CD8-positive, alpha-beta memory T cell (primary cell): ENCODE results near the gene CCDC178. TPM values are rescaled to one million over a fixed set of nuclear protein-coding genes. Genes with fewer than 3 reads are reported as not detected.

ENCODE experiments used
- CTCF ChIA-PET: fragments of 350-600 bp; sonication (Branson Sonifier 250); formaldehyde crosslinking; loops from one replicate; lab custom pipeline; 2021; ENCODE audit warnings: antibody characterized with exemption; lab: Charles Lee
- POLR2A ChIA-PET: fragments of 350-600 bp; sonication (Branson Sonifier 250); formaldehyde crosslinking; loops from one replicate; lab custom pipeline; 2021; ENCODE audit warnings: antibody characterized with exemption; lab: Charles Lee
- DNase-seq, 5 donors: peaks; one replicate each; pipeline versions ENCODE4 v3.0.0 to v3.0.0-alpha.2; 2020 to 2022; ENCODE audit warnings: mixed read lengths in 1 of 5
- H3K27ac ChIP-seq: one replicate; pipeline ENCODE4 v1.7.0; 2013; ENCODE audit warnings: low read depth, mild to moderate bottlenecking, low read length, moderate library complexity
- H3K27me3 ChIP-seq: 2 replicates; pipeline ENCODE4 v1.7.0; 2013; ENCODE audit warnings: low read length, mild to moderate bottlenecking; ENCODE audit not compliant: insufficient read depth, poor library complexity, severe bottlenecking
- H3K36me3 ChIP-seq: 2 replicates; pipeline ENCODE4 v1.7.0; 2013; ENCODE audit warnings: mild to moderate bottlenecking, low read length, moderate library complexity; ENCODE audit not compliant: insufficient read depth
- H3K4me1 ChIP-seq: 2 replicates; pipeline ENCODE4 v1.7.0; 2013; ENCODE audit warnings: mild to moderate bottlenecking, low read length, moderate library complexity; ENCODE audit not compliant: insufficient read depth
- H3K4me3 ChIP-seq: 2 replicates; pipeline ENCODE4 v1.7.0; 2013; ENCODE audit warnings: mild to moderate bottlenecking, low read length
- H3K9me3 ChIP-seq: 2 replicates; pipeline ENCODE4 v1.7.0; 2013; ENCODE audit warnings: mild to moderate bottlenecking, low read length
- H3K27ac Mint-ChIP-seq, 8 donors: one replicate each; pipeline ENCODE4 v1.8.0; 2020 to 2021; ENCODE audit warnings: mixed read lengths in 8 of 8, mild to moderate bottlenecking in 6 of 8, inconsistent platforms in 3 of 8, moderate library complexity in 3 of 8
- H3K27me3 Mint-ChIP-seq, 2 donors: one replicate each; pipeline ENCODE4 v1.8.0; 2020 to 2021; ENCODE audit warnings: mixed read lengths in 2 of 2, mild to moderate bottlenecking in 1 of 2, moderate library complexity in 1 of 2
- H3K36me3 Mint-ChIP-seq, 3 donors: one replicate each; pipeline ENCODE4 v1.8.0; 2020 to 2021; ENCODE audit warnings: mixed read lengths in 3 of 3, inconsistent platforms in 1 of 3, mild to moderate bottlenecking in 1 of 3
- H3K4me1 Mint-ChIP-seq, 3 donors: one replicate each; pipeline ENCODE4 v1.8.0; 2020 to 2021; ENCODE audit warnings: mixed read lengths in 3 of 3, inconsistent platforms in 1 of 3, mild to moderate bottlenecking in 1 of 3
- H3K4me3 Mint-ChIP-seq, 7 donors: one replicate each; pipeline ENCODE4 v1.8.0; 2020 to 2021; ENCODE audit warnings: mixed read lengths in 7 of 7, mild to moderate bottlenecking in 6 of 7, moderate library complexity in 4 of 7, inconsistent platforms in 2 of 7
- H3K9me3 Mint-ChIP-seq, 5 donors: one replicate each; pipeline ENCODE4 v1.8.0; 2020 to 2022; ENCODE audit warnings: mixed read lengths in 5 of 5, mild to moderate bottlenecking in 3 of 5, moderate library complexity in 2 of 5, inconsistent platforms in 1 of 5
- polyA plus RNA-seq: library from polyadenylated mRNA; unstranded; fragments of 300-500 nt; fragmentation: Illumina TruSeq; gene quantifications from one replicate; pipeline ENCODE4 v1.2.3, GENCODE V29; 2021
- total RNA-seq, 2 experiments: library from RNA; stranded (reverse); gene quantifications; one replicate each; pipeline ENCODE4 v1.2.3, GENCODE V29; 2021

CCDC178 gene
- total and polyA plus RNA-seq, 3 experiments from 2014 or later, result not detected

DNA sequence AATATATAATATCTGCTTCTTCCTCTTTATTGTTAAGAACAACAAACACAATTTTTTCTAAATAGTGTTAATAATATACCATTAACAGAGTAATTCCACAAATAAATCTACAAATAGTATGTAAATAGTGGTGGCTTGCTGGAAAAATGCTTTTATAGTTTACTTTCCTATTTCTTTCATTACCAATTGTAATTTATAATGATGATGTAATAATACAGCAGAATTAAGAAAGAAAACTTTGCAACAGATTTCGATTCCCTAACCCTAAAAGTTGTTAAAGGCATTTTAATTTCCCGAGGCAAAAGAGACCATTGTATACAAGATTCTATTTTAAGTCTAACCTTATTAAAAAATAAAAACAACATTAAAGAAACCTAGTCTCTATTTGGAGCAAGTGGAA, 307.9 kb downstream of the CCDC178 start:
- Histone ChIP-seq H3K4me3 (no peak overlapping the region), H3K4me1 (no peaks in the 10 kb centered on the region), H3K27ac (no peak overlapping the region), H3K27me3 (no peaks in the 10 kb centered on the region), H3K36me3 (no peaks in the 10 kb centered on the region), H3K9me3 (no peaks in the 10 kb centered on the region)
- DNase-seq, result no peak
- H3K4me1 Mint-ChIP-seq, result no peaks in the 10 kb centered on the region
- no peak overlapping the region for H3K4me3 Mint-ChIP-seq
- no peak overlapping the region for H3K27ac Mint-ChIP-seq
- H3K36me3 Mint-ChIP-seq, result no peaks in the 10 kb centered on the region
- H3K27me3 Mint-ChIP-seq, result no peaks in the 10 kb centered on the region
- ChIA-PET CTCF (no interaction called here), POLR2A (no interaction called here)
- peaks cover 0 to 11% (median 6%) of the 10 kb centered on the region in 5 donors for H3K9me3 Mint-ChIP-seq

DNA sequence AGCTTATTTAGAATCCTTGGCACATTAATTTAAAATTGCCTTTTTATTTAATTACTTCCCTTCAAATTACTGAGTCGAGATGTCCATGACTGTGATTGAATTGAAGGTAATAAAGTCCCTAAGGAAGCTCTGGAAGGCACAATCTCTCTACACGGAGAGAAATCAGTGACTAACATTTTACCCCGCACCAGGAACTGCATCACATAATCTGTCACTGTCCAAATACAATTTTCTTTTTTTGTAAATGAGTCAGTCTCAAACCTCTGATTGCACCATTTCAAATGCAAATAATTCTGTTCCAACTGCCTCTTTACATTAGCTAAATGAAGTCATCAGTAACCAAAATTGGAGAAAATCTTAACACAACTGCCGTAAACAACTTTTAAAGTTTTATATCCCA, 311.9 kb downstream of the CCDC178 start:
- Mint-ChIP-seq H3K9me3 (peaks cover 0 to 7% (median 5%) of the 10 kb centered on the region in 5 donors), H3K36me3 (no peaks in the 10 kb centered on the region), H3K4me1 (no peaks in the 10 kb centered on the region), H3K27me3 (no peaks in the 10 kb centered on the region), H3K4me3 (no peak overlapping the region), H3K27ac (no peak overlapping the region)
- Histone ChIP-seq H3K27ac (no peak overlapping the region), H3K4me3 (no peak overlapping the region), H3K36me3 (no peaks in the 10 kb centered on the region), H3K27me3 (no peaks in the 10 kb centered on the region), H3K9me3 (no peaks in the 10 kb centered on the region), H3K4me1 (no peaks in the 10 kb centered on the region)
- no peak for DNase-seq
- ChIA-PET CTCF (no interaction called here), POLR2A (no interaction called here)

DNA sequence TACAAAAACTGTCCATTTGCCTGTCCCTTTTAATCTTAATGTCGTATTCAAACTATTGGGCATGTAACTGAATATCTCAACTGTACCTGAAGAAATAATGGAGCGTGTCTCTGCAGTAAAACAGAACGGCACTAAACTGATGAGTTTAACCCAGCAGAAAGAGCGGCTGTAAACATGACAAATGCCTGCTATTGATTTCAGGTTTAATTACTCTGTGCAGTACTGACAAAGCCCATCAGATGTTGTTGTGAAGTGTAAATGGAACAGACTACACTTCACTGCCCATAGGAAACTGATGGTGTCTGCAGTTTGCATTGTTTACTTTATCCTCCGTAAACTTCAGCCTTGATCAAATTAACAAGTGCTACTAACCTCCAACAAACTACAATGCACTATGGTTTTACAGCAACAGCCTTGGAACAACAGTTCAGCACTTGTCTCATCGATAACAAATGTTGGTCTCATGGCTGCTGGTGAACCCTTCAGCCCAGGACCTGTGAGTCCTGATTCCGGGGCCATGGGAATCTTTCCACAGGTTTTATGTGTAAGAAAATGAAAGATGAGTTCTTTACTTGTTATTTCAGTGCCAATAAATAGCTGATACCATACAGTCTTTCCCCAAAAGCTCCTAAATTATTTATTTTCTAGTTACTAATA, 316.5 kb downstream of the CCDC178 start:
- no peak overlapping the region for H3K4me3 Mint-ChIP-seq
- H3K27me3 ChIP-seq, result no peaks in the 10 kb centered on the region
- no peak for DNase-seq
- H3K4me1 Mint-ChIP-seq, result no peaks in the 10 kb centered on the region
- no peak overlapping the region for H3K27ac Mint-ChIP-seq
- H3K36me3 Mint-ChIP-seq, result no peaks in the 10 kb centered on the region
- no peaks in the 10 kb centered on the region for H3K36me3 ChIP-seq
- no peaks in the 10 kb centered on the region for H3K27me3 Mint-ChIP-seq
- no peak overlapping the region for H3K4me3 ChIP-seq
- no peak overlapping the region for H3K27ac ChIP-seq
- H3K4me1 ChIP-seq, result no peaks in the 10 kb centered on the region
- peaks cover 0 to 14% (median 5%) of the 10 kb centered on the region in 5 donors for H3K9me3 Mint-ChIP-seq
- H3K9me3 ChIP-seq, result no peaks in the 10 kb centered on the region
- ChIA-PET POLR2A (no interaction called here), CTCF (no interaction called here)

DNA sequence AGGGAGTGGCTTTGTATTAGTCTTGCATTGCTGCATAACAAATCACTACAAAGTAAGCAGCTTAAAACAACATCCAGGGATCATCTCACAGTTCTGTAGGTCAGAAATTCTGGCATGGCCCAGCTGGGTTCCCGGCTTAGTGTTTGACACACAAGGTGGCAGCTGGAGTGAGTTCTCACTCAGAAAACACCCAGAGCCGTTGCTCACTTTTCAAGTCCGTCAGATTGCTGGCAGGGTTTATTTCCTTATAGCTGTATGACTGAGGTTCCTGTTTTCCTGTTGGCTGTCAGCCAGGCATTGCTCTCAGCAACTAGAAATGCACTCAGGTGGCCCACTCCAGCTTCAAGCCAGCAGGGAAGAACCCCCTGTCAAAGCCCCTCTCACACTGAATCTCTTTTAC, 324.1 kb downstream of the CCDC178 start:
- no peaks in the 10 kb centered on the region for H3K4me1 ChIP-seq
- H3K27me3 Mint-ChIP-seq, result no peaks in the 10 kb centered on the region
- no peaks in the 10 kb centered on the region for H3K36me3 Mint-ChIP-seq
- CTCF ChIA-PET, result no interaction called here
- H3K36me3 ChIP-seq, result no peaks in the 10 kb centered on the region
- no peak overlapping the region for H3K27ac ChIP-seq
- no peak overlapping the region for H3K4me3 ChIP-seq
- no peaks in the 10 kb centered on the region for H3K4me1 Mint-ChIP-seq
- no peaks in the 10 kb centered on the region for H3K27me3 ChIP-seq
- no peaks in the 10 kb centered on the region for H3K9me3 ChIP-seq
- no peak overlapping the region for H3K27ac Mint-ChIP-seq
- peaks cover 0 to 19% (median 9%) of the 10 kb centered on the region in 5 donors for H3K9me3 Mint-ChIP-seq
- POLR2A ChIA-PET, result no interaction called here
- DNase-seq, result no peak
- H3K4me3 Mint-ChIP-seq, result no peak overlapping the region

DNA sequence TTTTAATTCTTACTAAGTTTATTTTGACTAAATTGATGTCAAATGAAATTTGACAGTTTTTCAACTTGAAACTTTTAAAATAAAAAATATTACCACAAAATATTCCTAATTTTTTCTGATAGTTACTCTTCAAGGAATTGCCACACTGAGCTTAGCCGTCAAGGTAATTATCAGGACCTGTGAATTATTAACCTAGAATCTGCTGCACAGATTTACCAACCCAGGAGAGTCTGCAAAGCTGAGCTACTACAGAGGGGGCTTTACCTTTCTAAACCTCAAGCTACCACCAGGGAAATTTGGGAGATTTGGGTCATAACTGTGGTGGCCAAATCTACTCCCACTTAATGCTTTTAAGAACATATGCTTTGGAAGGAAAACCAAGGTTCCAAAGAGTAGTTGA, 324.6 kb downstream of the CCDC178 start:
- CTCF ChIA-PET, result no interaction called here

DNA sequence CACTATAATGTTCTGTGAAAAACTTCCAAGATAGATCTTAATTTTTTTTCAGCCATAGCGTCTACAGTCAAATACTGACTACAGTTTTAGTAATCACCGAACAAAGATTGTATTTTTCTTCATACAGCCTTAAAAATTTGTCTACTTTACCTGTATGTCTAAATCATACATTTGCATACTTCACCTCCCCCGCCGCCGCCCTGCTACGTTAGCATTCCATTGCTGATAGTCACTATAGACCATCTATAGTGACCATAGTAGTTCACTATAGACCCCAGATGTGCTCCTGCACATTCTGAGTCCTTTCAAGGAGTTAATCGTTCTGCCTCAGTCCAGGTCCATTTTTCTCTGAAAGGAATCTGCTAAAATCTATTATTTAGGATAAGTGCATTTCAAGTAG, 325.0 kb downstream of the CCDC178 start:
- no peak for DNase-seq
- ChIA-PET POLR2A (no interaction called here), CTCF (no interaction called here)
- Mint-ChIP-seq H3K36me3 (no peaks in the 10 kb centered on the region), H3K4me1 (no peaks in the 10 kb centered on the region), H3K4me3 (no peak overlapping the region), H3K27ac (no peak overlapping the region), H3K9me3 (peaks cover 0 to 22% (median 9%) of the 10 kb centered on the region in 5 donors), H3K27me3 (no peaks in the 10 kb centered on the region)
- H3K9me3 ChIP-seq, result no peaks in the 10 kb centered on the region
- no peaks in the 10 kb centered on the region for H3K4me1 ChIP-seq
- H3K36me3 ChIP-seq, result no peaks in the 10 kb centered on the region
- no peak overlapping the region for H3K27ac ChIP-seq
- H3K27me3 ChIP-seq, result no peaks in the 10 kb centered on the region
- no peak overlapping the region for H3K4me3 ChIP-seq

More for the DNA sequence above, 324.6 kb downstream of the CCDC178 start:
- peaks cover 0 to 19% (median 9%) of the 10 kb centered on the region in 5 donors for H3K9me3 Mint-ChIP-seq
- Histone ChIP-seq H3K9me3 (no peaks in the 10 kb centered on the region), H3K27ac (no peak overlapping the region), H3K36me3 (no peaks in the 10 kb centered on the region), H3K4me1 (no peaks in the 10 kb centered on the region), H3K27me3 (no peaks in the 10 kb centered on the region), H3K4me3 (no peak overlapping the region)
- no peaks in the 10 kb centered on the region for H3K4me1 Mint-ChIP-seq
- no peaks in the 10 kb centered on the region for H3K27me3 Mint-ChIP-seq
- H3K4me3 Mint-ChIP-seq, result no peak overlapping the region
- H3K27ac Mint-ChIP-seq, result no peak overlapping the region
- no peak for DNase-seq
- H3K36me3 Mint-ChIP-seq, result no peaks in the 10 kb centered on the region
- POLR2A ChIA-PET, result no interaction called here

DNA sequence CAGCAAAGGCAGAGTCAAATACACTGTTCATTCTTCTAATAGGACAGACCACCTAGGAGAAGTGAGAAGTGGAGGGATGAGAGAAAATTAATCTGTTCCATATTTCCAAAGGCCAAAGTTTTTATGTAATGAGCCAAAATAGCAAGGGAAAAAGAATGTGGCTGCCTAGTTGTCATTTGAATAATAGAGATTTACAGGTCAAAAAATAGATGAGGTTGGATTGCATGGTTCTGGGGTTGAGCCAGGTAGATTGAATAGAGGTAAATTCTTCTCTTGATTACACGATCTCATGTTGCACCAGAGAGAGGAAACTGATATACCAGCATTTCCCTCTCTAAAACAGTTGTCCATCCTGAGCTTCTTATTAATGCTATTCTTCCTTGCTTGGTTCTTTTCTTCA, 325.8 kb downstream of the CCDC178 start:
- Mint-ChIP-seq H3K27me3 (no peaks in the 10 kb centered on the region), H3K9me3 (peaks cover 0 to 22% (median 9%) of the 10 kb centered on the region in 5 donors), H3K4me1 (no peaks in the 10 kb centered on the region), H3K36me3 (no peaks in the 10 kb centered on the region), H3K4me3 (no peak overlapping the region), H3K27ac (no peak overlapping the region)
- H3K36me3 ChIP-seq, result no peaks in the 10 kb centered on the region
- DNase-seq, result no peak
- no peak overlapping the region for H3K4me3 ChIP-seq
- H3K9me3 ChIP-seq, result no peaks in the 10 kb centered on the region
- POLR2A ChIA-PET, result no interaction called here
- H3K4me1 ChIP-seq, result no peaks in the 10 kb centered on the region
- CTCF ChIA-PET, result no interaction called here
- H3K27me3 ChIP-seq, result no peaks in the 10 kb centered on the region
- H3K27ac ChIP-seq, result no peak overlapping the region

DNA sequence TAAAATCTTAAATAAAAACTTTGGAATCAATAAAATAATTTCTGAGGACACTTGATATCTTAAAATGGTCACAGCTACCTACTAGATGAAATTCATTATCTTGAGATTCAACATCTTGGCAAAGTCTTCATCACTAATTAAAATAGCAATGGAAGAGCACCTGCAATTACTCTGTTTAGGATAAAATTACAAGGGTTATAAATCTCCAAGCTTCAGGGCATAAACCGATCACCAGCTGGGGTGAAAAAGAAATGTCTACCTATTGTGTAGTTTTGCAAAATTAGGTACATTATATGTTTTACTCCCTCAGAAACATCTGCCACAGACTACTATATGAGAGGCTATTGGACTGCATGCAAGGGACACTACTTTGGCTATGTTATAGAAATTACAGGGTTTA, 327.1 kb downstream of the CCDC178 start:
- H3K4me3 ChIP-seq, result no peak overlapping the region
- H3K4me1 ChIP-seq, result no peaks in the 10 kb centered on the region
- H3K36me3 Mint-ChIP-seq, result no peaks in the 10 kb centered on the region
- no peaks in the 10 kb centered on the region for H3K36me3 ChIP-seq
- no peaks in the 10 kb centered on the region for H3K9me3 ChIP-seq
- ChIA-PET POLR2A (no interaction called here), CTCF (no interaction called here)
- no peaks in the 10 kb centered on the region for H3K27me3 Mint-ChIP-seq
- peaks cover 0 to 22% (median 3%) of the 10 kb centered on the region in 5 donors for H3K9me3 Mint-ChIP-seq
- no peak overlapping the region for H3K27ac ChIP-seq
- no peaks in the 10 kb centered on the region for H3K4me1 Mint-ChIP-seq
- DNase-seq, result no peak
- no peaks in the 10 kb centered on the region for H3K27me3 ChIP-seq
- no peak overlapping the region for H3K4me3 Mint-ChIP-seq
- no peak overlapping the region for H3K27ac Mint-ChIP-seq
